Uterus (tissue), 4 donors: ENCODE measurements around the gene RBM38. TPM values are rescaled to one million over a fixed set of nuclear protein-coding genes. Genes with fewer than 3 reads are reported as not detected.

Experiments used
- DNase-seq, 2 donors: peaks; one replicate each; pipeline ENCODE4 v3.0.0-alpha.2; 2019 to 2020
- H3K27ac ChIP-seq, 2 donors: fragments of 200-600 bp; sonication (generic); 1 replicate in 1 of 2; 2 replicates in 1 of 2; pipeline ENCODE4 v1.5.1; 2016 to 2018
- H3K27me3 ChIP-seq, 2 donors: fragments of 200-600 bp; sonication (generic); one replicate each; pipeline ENCODE4 v1.5.1; 2018 to 2019; ENCODE audit warnings: control low read depth in 1 of 2
- H3K36me3 ChIP-seq, 2 donors: fragments of 200-600 bp; sonication (generic); one replicate each; pipeline ENCODE4 v1.5.1; 2019; ENCODE audit warnings: control low read depth in 1 of 2
- H3K4me1 ChIP-seq, 2 donors: fragments of 200-600 bp; sonication (generic); one replicate each; pipeline ENCODE4 v1.5.1; 2018 to 2019; ENCODE audit warnings: control low read depth in 1 of 2
- H3K4me3 ChIP-seq, 2 donors: fragments of 200-600 bp; sonication (generic); 1 replicate in 1 of 2; 2 replicates in 1 of 2; pipeline ENCODE4 v1.5.1; 2018 to 2019; ENCODE audit warnings: mild to moderate bottlenecking in 1 of 2
- H3K9me3 ChIP-seq, 2 donors: fragments of 200-600 bp; sonication (generic); one replicate each; pipeline ENCODE4 v1.5.1; 2019; ENCODE audit warnings: control low read depth in 1 of 2
- CTCF ChIP-seq, 4 experiments: fragments of 200-600 bp in 2 of 4; fragments of 450-650 bp in 2 of 4; sonication (generic) in 2 of 4; IDR thresholded peaks; one replicate each; pipeline ENCODE4 v1.5.1; 2016 to 2019; ENCODE audit warnings: antibody characterized with exemption in 4 of 4, mild to moderate bottlenecking in 2 of 4, moderate library complexity in 1 of 4
- POLR2A ChIP-seq, 2 donors: fragments of 450-650 bp; IDR thresholded peaks; one replicate each; pipeline ENCODE4 v1.6.1; 2016; ENCODE audit warnings: antibody characterized with exemption in 2 of 2, mild to moderate bottlenecking in 1 of 2, moderate library complexity in 1 of 2
- intact Hi-C: fragments of 100-400 bp; cut with DNase I; formaldehyde crosslinking; loops from one replicate; pipeline ENCODE4 v1.15.1; 2023; ENCODE audit warnings: low total_unique reads
- total RNA-seq, 4 donors: library from RNA; depleted of rRNA in 3 of 4; stranded (reverse); fragments of >200 nt in 3 of 4; gene quantifications; one replicate each; pipeline versions ENCODE4 v1.1.0 to v1.2.4, GENCODE V29; 2014 to 2023
- donor health status: DM: yes; HTN: yes; CAD: no.

RBM38 gene
- total RNA-seq, 4 donors from 2014 or later = 1.2 to 48.6 (median 8.8) TPM

DNA sequence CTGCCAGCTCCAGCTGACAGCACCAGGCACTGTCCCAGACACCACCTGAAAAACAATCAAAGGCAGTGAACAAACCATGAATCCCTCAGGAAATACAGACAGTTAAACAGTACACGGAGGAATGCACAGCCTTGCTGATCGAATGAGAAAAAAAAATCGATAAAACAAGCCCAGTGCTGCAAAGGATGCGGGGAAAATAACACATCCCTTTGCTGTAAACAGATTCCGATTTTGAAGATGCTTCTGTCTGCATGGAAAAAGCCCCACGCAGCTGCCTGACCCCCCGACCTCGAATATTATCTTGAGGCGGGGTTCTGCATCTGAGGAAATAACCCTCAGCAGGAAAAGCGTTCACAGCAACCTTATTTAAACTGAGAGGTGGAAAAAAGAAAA is 43.9 kb downstream of the RBM38 start:
- no peaks in the 10 kb centered on the region for H3K36me3 ChIP-seq
- H3K27me3 ChIP-seq = no peaks in the 10 kb centered on the region
- no peak for TF ChIP-seq CTCF (IDR thresholded peaks at IDR 0.05)
- TF ChIP-seq POLR2A (IDR thresholded peaks at IDR 0.05) = no peak
- no peak overlapping the region for H3K4me3 ChIP-seq
- DNase-seq = no peak
- no peak overlapping the region for H3K27ac ChIP-seq
- H3K4me1 ChIP-seq = no peaks in the 10 kb centered on the region
- H3K9me3 ChIP-seq = no peaks in the 10 kb centered on the region
- intact Hi-C loops = no loop called here

DNA sequence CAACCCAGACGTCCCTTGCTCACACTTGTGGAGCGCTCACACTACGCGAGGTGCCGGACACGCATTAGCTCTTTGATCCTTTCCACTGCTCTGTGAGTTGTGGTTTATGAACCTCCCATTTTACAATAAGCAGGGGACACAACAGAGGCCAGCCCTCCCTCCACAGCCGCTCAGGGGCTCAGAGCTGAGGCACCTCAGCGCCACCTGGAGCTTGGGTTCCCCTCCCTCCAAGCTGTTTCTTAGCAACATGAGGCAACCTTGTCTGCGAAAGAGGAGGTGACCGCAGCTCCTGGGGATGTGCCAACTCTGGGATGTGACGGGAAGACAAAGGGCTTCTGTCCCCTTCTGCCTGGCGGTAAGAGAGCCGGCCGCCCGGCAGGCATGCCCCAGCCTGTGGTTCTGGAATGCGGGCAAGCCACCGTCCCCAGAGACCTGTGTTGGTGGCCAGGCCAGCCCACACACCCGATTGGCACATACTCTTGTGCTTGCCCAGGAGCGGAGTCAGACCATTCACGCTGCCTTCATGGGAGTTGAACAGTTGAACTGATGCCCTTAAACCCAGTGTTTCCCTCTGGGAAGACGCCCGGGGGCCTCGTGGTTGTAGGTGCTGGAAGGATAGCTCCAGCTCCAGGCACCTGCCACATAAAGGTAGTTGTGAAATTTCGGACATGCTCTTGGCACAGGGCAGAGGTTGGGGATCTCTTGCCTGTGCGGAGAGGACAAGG is 44.5 kb downstream of the RBM38 start:
- no peak overlapping the region for H3K27ac ChIP-seq
- DNase-seq = no peak
- TF ChIP-seq CTCF (IDR thresholded peaks at IDR 0.05) (no peak), POLR2A (IDR thresholded peaks at IDR 0.05) (no peak)
- no peaks in the 10 kb centered on the region for H3K36me3 ChIP-seq
- H3K27me3 ChIP-seq = no peaks in the 10 kb centered on the region
- H3K4me1 ChIP-seq = peaks cover 3 to 4% of the 10 kb centered on the region in 2 donors
- intact Hi-C loops = no loop called here
- no peaks in the 10 kb centered on the region for H3K9me3 ChIP-seq
- no peak overlapping the region for H3K4me3 ChIP-seq

DNA sequence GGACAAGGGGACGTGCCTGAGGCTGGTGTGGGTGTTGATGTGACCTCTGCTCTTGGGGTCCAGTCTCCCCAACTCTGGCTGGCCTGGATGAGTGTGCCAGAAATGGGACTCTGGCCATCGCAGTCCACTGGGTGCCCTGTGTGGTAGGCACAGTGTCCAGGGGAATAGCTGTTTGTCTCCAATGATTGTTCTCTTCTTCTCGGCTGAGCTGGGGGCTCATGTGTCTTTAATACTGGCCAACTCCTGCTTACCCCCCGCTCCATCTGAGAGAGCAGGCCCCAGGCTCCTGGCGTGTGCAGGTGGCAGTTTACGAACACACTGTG is 45.0 kb downstream of the RBM38 start:
- no peak overlapping the region for H3K27ac ChIP-seq
- peaks cover 5 to 6% of the 10 kb centered on the region in 2 donors for H3K4me1 ChIP-seq
- TF ChIP-seq CTCF (IDR thresholded peaks at IDR 0.05) = no peak
- no peak for TF ChIP-seq POLR2A (IDR thresholded peaks at IDR 0.05)
- no peak overlapping the region for H3K4me3 ChIP-seq
- intact Hi-C loops = no loop called here
- no peak for DNase-seq
- H3K27me3 ChIP-seq = no peaks in the 10 kb centered on the region
- H3K9me3 ChIP-seq = no peaks in the 10 kb centered on the region
- H3K36me3 ChIP-seq = no peaks in the 10 kb centered on the region

- H3K36me3 ChIP-seq = no peaks in the 10 kb centered on the region
- H3K27me3 ChIP-seq = no peaks in the 10 kb centered on the region
- peaks cover 5 to 14% of the 10 kb centered on the region in 2 donors for H3K4me1 ChIP-seq
- no peaks in the 10 kb centered on the region for H3K9me3 ChIP-seq
- no peak overlapping the region for H3K27ac ChIP-seq
- no peak overlapping the region for H3K4me3 ChIP-seq
- intact Hi-C loops = no loop called here
- no peak for DNase-seq
- TF ChIP-seq POLR2A (IDR thresholded peaks at IDR 0.05) (no peak), CTCF (IDR thresholded peaks at IDR 0.05) (no peak)
Measured at GRCh38 chr20:57437267-57437666, 46.1 kb downstream of the RBM38 start.

DNA sequence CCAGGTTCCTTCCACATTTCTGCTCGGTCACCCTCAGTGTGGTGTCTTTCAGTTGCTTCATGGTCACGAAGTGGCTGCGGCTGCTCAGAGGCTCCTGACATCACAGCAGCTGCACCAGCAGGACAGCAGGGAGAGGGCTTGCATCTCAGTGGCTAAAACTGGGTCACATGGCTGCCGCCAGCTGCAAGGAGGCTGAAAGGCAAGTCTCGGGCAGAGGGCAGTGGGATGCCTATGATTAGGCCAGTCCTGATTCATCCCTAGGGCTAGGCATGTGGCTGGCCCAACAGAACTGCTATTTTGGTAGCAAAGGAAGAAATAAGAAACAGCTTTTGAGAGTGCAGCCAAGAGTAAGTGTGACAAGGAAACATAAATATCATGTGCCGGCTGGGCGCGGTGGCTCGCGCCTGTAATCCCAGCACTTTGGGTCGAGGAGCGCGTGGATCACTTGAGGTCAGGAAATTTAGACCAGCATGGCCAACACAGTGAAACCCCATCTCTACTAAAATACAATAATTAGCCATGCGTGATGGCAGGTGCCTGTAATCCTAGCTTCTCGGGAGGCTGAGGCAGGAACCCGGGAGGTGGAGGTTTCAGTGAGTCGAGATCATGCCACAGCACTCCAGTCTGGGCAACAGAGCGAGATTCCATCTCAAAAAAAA is 46.6 kb downstream of the RBM38 start:
- H3K27me3 ChIP-seq = no peaks in the 10 kb centered on the region
- peaks cover 5 to 14% of the 10 kb centered on the region in 2 donors for H3K4me1 ChIP-seq
- no peak for DNase-seq
- no peaks in the 10 kb centered on the region for H3K36me3 ChIP-seq
- intact Hi-C loops = no loop called here
- H3K4me3 ChIP-seq = no peak overlapping the region
- TF ChIP-seq CTCF (IDR thresholded peaks at IDR 0.05) (no peak), POLR2A (IDR thresholded peaks at IDR 0.05) (no peak)
- no peaks in the 10 kb centered on the region for H3K9me3 ChIP-seq
- peak overlapping the region; percentile 48 to 92 for H3K27ac ChIP-seq
